ENCODE data around the gene LRBA.

DNA sequence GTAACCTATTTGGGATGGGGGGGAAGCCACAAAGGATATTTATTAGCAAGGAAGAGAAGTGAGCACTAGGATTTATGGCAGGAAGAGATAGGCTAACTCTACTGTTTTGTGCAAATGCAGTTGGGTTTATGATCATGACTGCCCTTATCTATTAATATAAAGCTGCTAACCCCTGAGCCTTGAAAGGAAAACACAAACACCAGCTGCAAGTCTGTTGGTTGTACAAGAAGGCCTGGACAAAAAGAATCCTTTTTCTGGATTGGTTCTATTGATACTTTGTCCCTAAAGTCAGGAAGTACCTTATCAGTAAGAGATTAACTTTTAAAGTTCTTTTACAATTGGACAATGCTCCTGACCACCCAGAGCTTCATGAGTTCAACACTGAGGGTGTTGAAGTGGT lies 188.8 kb downstream of the LRBA start:
- TF ChIP-seq, protein P1, sequence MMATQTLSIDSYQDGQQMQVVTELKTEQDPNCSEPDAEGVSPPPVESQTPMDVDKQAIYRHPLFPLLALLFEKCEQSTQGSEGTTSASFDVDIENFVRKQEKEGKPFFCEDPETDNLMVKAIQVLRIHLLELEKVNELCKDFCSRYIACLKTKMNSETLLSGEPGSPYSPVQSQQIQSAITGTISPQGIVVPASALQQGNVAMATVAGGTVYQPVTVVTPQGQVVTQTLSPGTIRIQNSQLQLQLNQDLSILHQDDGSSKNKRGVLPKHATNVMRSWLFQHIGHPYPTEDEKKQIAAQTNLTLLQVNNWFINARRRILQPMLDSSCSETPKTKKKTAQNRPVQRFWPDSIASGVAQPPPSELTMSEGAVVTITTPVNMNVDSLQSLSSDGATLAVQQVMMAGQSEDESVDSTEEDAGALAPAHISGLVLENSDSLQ (IDR thresholded peaks at IDR 0.05) = no peak
- TF ChIP-seq TBP (optimal IDR thresholded peaks at IDR 0.05; ENCODE audit: low read depth, low read length) (no peak), SMARCA5 (IDR thresholded peaks at IDR 0.05) (no peak), PCBP2 (IDR thresholded peaks at IDR 0.05; ENCODE audit: low read depth, low read length, poor library complexity, severe bottlenecking) (no peak), SMARCE1 (IDR thresholded peaks at IDR 0.05) (no peak), NFIC (IDR thresholded peaks at IDR 0.05) (no peak)
- TF ChIP-seq, protein P2, sequence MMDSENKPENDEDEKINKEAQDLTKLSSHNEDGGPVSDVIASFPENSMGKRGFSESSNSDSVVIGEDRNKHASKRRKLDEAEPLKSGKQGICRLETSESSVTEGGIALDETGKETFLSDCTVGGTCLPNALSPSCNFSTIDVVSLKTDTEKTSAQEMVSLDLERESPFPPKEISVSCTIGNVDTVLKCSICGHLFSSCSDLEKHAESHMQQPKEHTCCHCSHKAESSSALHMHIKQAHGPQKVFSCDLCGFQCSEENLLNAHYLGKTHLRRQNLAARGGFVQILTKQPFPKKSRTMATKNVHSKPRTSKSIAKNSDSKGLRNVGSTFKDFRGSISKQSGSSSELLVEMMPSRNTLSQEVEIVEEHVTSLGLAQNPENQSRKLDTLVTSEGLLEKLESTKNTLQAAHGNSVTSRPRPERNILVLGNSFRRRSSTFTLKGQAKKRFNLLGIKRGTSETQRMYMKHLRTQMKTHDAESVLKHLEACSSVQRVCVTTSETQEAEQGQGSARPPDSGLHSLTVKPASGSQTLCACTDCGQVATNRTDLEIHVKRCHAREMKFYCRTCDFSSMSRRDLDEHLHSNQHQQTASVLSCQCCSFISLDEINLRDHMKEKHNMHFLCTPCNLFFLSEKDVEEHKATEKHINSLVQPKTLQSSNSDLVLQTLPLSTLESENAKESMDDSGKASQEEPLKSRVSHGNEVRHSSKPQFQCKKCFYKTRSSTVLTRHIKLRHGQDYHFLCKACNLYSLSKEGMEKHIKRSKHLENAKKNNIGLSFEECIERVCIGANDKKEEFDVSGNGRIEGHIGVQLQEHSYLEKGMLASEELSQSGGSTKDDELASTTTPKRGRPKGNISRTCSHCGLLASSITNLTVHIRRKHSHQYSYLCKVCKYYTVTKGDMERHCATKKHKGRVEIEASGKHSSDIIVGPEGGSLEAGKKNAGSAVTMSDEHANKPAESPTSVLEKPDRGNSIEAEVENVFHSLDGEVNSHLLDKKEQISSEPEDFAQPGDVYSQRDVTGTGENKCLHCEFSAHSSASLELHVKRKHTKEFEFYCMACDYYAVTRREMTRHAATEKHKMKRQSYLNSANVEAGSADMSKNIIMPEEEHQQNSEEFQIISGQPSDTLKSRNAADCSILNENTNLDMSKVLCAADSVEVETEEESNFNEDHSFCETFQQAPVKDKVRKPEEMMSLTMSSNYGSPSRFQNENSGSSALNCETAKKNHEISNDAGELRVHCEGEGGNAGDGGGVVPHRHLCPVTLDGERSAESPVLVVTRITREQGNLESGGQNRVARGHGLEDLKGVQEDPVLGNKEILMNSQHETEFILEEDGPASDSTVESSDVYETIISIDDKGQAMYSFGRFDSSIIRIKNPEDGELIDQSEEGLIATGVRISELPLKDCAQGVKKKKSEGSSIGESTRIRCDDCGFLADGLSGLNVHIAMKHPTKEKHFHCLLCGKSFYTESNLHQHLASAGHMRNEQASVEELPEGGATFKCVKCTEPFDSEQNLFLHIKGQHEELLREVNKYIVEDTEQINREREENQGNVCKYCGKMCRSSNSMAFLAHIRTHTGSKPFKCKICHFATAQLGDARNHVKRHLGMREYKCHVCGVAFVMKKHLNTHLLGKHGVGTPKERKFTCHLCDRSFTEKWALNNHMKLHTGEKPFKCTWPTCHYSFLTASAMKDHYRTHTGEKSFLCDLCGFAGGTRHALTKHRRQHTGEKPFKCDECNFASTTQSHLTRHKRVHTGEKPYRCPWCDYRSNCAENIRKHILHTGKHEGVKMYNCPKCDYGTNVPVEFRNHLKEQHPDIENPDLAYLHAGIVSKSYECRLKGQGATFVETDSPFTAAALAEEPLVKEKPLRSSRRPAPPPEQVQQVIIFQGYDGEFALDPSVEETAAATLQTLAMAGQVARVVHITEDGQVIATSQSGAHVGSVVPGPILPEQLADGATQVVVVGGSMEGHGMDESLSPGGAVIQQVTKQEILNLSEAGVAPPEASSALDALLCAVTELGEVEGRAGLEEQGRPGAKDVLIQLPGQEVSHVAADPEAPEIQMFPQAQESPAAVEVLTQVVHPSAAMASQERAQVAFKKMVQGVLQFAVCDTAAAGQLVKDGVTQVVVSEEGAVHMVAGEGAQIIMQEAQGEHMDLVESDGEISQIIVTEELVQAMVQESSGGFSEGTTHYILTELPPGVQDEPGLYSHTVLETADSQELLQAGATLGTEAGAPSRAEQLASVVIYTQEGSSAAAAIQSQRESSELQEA (IDR thresholded peaks at IDR 0.05; ENCODE audit: low read depth) = no peak
- TF ChIP-seq, protein P3, sequence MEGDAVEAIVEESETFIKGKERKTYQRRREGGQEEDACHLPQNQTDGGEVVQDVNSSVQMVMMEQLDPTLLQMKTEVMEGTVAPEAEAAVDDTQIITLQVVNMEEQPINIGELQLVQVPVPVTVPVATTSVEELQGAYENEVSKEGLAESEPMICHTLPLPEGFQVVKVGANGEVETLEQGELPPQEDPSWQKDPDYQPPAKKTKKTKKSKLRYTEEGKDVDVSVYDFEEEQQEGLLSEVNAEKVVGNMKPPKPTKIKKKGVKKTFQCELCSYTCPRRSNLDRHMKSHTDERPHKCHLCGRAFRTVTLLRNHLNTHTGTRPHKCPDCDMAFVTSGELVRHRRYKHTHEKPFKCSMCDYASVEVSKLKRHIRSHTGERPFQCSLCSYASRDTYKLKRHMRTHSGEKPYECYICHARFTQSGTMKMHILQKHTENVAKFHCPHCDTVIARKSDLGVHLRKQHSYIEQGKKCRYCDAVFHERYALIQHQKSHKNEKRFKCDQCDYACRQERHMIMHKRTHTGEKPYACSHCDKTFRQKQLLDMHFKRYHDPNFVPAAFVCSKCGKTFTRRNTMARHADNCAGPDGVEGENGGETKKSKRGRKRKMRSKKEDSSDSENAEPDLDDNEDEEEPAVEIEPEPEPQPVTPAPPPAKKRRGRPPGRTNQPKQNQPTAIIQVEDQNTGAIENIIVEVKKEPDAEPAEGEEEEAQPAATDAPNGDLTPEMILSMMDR (IDR thresholded peaks at IDR 0.05 in 2 of 3, conservative IDR thresholded peaks at IDR 0.05 in 1 of 3; ENCODE audit: insufficient read depth in 2 of 3, low read depth in 1 of 3, low read length in 3 of 3) = no peak

Measured in K562 (cell line).